ENCODE measurements around the gene CNTNAP5. TPM values are rescaled to one million over a fixed set of nuclear protein-coding genes. Genes with fewer than 3 reads are reported as not detected.

CNTNAP5 gene
- polyA plus RNA-seq, 1 experiment: not detected

DNA sequence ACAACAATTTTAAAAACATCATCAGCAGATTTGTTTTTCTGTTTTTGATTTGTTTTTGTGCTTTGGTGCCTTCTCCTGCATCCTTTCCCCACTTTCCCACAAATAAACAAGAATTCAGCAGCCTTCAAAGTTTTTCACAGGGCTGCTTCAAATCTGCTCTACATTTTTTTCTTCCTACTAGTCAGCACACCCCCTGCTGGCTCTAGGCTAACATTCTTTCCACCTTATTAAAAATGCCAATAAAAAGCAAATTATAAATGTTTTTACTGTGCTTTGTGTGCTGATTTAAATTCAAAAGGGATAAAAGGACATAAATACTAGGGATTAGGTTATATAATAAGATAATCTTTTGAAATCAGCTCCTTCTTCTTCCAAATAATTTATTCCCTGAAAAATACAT, 6.2 kb upstream of the CNTNAP5 start:
- Histone ChIP-seq H3K27me3 (ENCODE audit: control insufficient read depth, insufficient read depth, low read length) (no peaks in the 10 kb centered on the region), H3K4me3 (ENCODE audit: low read depth, low read length) (no peak overlapping the region), H3K36me3 (ENCODE audit: control insufficient read depth, insufficient read depth, low read length) (no peaks in the 10 kb centered on the region)
- TF ChIP-seq, protein P1, sequence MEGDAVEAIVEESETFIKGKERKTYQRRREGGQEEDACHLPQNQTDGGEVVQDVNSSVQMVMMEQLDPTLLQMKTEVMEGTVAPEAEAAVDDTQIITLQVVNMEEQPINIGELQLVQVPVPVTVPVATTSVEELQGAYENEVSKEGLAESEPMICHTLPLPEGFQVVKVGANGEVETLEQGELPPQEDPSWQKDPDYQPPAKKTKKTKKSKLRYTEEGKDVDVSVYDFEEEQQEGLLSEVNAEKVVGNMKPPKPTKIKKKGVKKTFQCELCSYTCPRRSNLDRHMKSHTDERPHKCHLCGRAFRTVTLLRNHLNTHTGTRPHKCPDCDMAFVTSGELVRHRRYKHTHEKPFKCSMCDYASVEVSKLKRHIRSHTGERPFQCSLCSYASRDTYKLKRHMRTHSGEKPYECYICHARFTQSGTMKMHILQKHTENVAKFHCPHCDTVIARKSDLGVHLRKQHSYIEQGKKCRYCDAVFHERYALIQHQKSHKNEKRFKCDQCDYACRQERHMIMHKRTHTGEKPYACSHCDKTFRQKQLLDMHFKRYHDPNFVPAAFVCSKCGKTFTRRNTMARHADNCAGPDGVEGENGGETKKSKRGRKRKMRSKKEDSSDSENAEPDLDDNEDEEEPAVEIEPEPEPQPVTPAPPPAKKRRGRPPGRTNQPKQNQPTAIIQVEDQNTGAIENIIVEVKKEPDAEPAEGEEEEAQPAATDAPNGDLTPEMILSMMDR (IDR thresholded peaks at IDR 0.05; ENCODE audit: insufficient read depth, low read depth, low read length): no peak
- POLR2A ChIA-PET: no interaction called here
- CTCF ChIA-PET: no interaction called here
- no peak for DNase-seq (ENCODE audit: low read depth)

DNA sequence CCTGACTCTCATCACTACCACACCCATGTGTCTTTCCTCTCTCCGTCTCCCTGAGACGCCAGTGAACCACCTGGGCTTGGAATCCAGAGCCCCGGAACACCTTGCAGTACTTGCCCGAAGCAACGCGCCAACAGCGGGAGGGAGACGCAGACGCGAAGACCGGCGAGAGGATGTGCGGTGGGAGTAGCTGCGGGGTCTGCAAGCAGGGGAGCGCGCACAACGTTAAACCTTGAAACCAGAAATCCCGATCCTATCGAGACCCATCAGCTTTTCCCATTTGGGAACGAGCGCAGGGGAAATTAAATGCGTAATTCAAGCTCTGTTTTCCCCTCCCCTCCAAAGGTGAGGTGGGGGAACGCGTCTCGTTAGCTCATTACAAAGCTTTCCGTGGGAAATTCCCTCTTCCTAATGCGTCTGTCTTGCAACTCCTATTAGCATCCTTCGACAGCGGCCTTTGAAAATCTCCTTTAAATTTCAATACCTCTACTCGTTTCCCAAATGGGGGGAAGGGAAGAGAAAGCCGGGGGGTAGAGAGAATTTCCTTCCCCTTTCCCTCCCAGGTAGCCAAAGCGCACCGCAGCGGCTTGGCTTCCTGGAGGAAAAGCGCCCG, 421 bp upstream of the CNTNAP5 start:
- CTCF ChIA-PET: no interaction called here
- 0 out of 2 replicates have a peak, but pooled peaks cover 2% of the 10 kb centered on the region for H3K27me3 ChIP-seq (ENCODE audit: control insufficient read depth, insufficient read depth, low read length)
- DNase-seq (ENCODE audit: low read depth): no peak
- POLR2A ChIA-PET: no interaction called here
- no peaks in the 10 kb centered on the region for H3K36me3 ChIP-seq (ENCODE audit: control insufficient read depth, insufficient read depth, low read length)
- TF ChIP-seq, protein P1 (IDR thresholded peaks at IDR 0.05; ENCODE audit: insufficient read depth, low read depth, low read length): no peak
- H3K4me3 ChIP-seq (ENCODE audit: low read depth, low read length): no peak overlapping the region

DNA sequence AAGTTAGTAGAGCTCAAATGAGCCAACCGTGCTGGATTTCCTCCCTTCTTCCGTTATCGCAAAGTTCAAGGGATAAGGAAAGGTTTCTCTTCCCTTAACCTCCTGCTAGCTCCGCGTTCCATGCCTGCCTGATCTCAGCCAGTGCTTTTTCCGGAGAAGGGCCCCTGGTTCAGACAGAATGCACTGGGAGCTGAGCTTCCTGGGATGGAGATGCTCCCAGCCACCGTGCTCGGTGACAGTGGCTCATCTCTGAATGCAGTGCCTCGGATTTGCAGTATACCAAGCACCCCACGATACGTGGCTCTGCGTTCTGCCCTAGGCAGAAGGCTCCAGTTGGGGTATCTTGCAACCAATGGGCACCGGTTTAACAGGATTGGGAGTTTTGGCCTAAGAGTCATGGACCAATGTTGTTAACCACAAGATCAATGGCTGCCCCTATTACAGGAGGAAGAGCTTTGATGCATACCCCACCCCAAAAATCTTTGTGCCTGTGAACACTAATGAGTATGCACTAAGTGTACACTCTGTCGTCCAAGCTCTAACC, 876 bp downstream of the CNTNAP5 start:
- ChIA-PET CTCF (interaction anchor here (1.4 to 1.5 kb wide), 2 partner anchors 1446 to 1489 kb away, joined by 3 to 4 read pairs; no protein-coding TSS in a partner anchor), POLR2A (no interaction called here)
- H3K27me3 ChIP-seq (ENCODE audit: control insufficient read depth, insufficient read depth, low read length): 0 out of 2 replicates have a peak, but pooled peaks cover 2% of the 10 kb centered on the region
- TF ChIP-seq, protein P1 (IDR thresholded peaks at IDR 0.05; ENCODE audit: insufficient read depth, low read depth, low read length): no peak
- no peak for DNase-seq (ENCODE audit: low read depth)
- H3K36me3 ChIP-seq (ENCODE audit: control insufficient read depth, insufficient read depth, low read length): no peaks in the 10 kb centered on the region
- no peak overlapping the region for H3K4me3 ChIP-seq (ENCODE audit: low read depth, low read length)

DNA sequence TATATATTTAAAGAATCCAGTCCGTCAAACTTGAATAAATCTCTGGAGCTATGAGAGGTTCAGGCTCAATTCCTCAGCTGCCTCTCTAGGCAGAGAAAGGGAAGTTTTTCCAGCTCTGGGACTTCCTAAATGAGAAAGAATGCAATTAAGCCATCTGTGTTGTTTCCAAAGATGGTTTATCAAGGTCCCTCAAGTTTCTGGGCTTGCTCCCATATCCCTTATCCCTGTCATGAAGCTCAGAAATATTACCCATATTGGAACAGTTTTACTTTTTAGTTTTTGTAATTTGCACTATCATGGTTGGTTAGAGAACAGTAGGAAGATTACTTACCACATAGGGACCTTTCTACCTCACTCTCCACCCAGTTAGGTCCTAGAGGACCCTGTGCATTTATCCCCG, 1.4 kb downstream of the CNTNAP5 start:
- DNase-seq (ENCODE audit: low read depth): no peak
- Histone ChIP-seq H3K27me3 (ENCODE audit: control insufficient read depth, insufficient read depth, low read length) (0 out of 2 replicates have a peak, but pooled peaks cover 2% of the 10 kb centered on the region), H3K4me3 (ENCODE audit: low read depth, low read length) (no peak overlapping the region), H3K36me3 (ENCODE audit: control insufficient read depth, insufficient read depth, low read length) (no peaks in the 10 kb centered on the region)
- CTCF ChIA-PET: interaction anchor here (0.6 to 1.5 kb wide), 3 partner anchors 1446 to 1678 kb away, joined by 3 to 4 read pairs (median 3); no protein-coding TSS in a partner anchor
- TF ChIP-seq, protein P1 (IDR thresholded peaks at IDR 0.05; ENCODE audit: insufficient read depth, low read depth, low read length): no peak
- POLR2A ChIA-PET: no interaction called here

DNA sequence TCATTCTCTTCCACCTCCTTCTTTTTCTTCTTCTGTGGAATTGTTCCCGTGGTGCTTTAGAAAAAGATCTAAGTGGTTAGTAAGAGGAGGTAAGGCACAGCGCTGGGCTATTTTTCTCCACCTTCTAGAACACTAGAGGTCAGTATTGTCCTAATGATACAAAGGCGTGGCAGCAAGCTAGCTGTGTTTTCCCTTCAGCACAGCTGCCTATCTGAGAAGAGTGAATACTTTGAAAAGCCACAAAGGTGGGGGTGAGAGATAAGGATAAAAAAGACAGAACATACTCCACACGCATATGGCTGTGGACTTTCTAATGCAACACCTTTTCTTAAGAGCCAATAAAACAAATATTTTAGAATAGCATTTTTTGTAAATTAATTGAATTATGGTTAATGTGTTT, 2.1 kb downstream of the CNTNAP5 start:
- ChIA-PET POLR2A (no interaction called here), CTCF (interaction anchor here (0.6 to 1.4 kb wide), 2 partner anchors 1488 to 1677 kb away, joined by 3 read pairs; no protein-coding TSS in a partner anchor)
- Histone ChIP-seq H3K27me3 (ENCODE audit: control insufficient read depth, insufficient read depth, low read length) (0 out of 2 replicates have a peak, but pooled peaks cover 2% of the 10 kb centered on the region), H3K36me3 (ENCODE audit: control insufficient read depth, insufficient read depth, low read length) (no peaks in the 10 kb centered on the region), H3K4me3 (ENCODE audit: low read depth, low read length) (no peak overlapping the region)
- DNase-seq (ENCODE audit: low read depth): no peak
- TF ChIP-seq, protein P1 (IDR thresholded peaks at IDR 0.05; ENCODE audit: insufficient read depth, low read depth, low read length): peak; percentile 61

Data from BJ (cell line).